Keratinocyte (primary cell): ENCODE measurements around the gene FHOD3.

Experiments
- CTCF ChIP-seq, 3 experiments: IDR thresholded peaks in 1 of 3; conservative IDR thresholded peaks in 1 of 3; optimal IDR thresholded peaks in 1 of 3; 2 replicates in 2 of 3; 3 replicates in 1 of 3; pipeline versions ENCODE3 to v1.5.1; 2011; ENCODE audit warnings: low read length in 3 of 3, mild to moderate bottlenecking in 3 of 3, moderate library complexity in 2 of 3, control low read depth in 1 of 3, inconsistent platforms in 1 of 3; ENCODE audit not compliant: insufficient read depth in 2 of 3; ENCODE audit errors: extremely low read depth in 1 of 3
- EZH2 ChIP-seq: IDR thresholded peaks from one replicate; pipeline ENCODE4 v1.6.1; 2012; ENCODE audit warnings: inconsistent platforms, mild to moderate bottlenecking, low read length, moderate library complexity

GRCh38 chr18:36673452-36673851, 375.9 kb downstream of the FHOD3 start:
- no peak for TF ChIP-seq CTCF (optimal IDR thresholded peaks at IDR 0.05 in 1 of 3, IDR thresholded peaks at IDR 0.05 in 1 of 3, conservative IDR thresholded peaks at IDR 0.05 in 1 of 3; ENCODE audit: extremely low read depth in 1 of 3, insufficient read depth in 2 of 3, low read length in 3 of 3)
- TF ChIP-seq EZH2: no peak
